ENCODE data around the gene CFAP97. TPM values are rescaled to one million over a fixed set of nuclear protein-coding genes. Genes with fewer than 3 reads are reported as not detected.

The CFAP97 gene
- total and polyA plus RNA-seq, 11 donors = 2.0 to 22.7 (median 12.4) TPM

GRCh38 chr4:185224597-185224996, 20.8 kb upstream of the CFAP97 start:
- DNase-seq (no peak), ATAC-seq (no peak)
- TF ChIP-seq POLR2A (IDR thresholded peaks at IDR 0.05) = no peak
- no peak for TF ChIP-seq CTCF (IDR thresholded peaks at IDR 0.05)
- peaks cover 0 to 23% (median 6%) of the 10 kb centered on the region in 12 donors for H3K4me1 ChIP-seq
- no peak overlapping the region for H3K27ac ChIP-seq
- no peaks in the 10 kb centered on the region for H3K36me3 ChIP-seq
- intact Hi-C loops (cut with DNase I) = no loop called here
- H3K4me3 ChIP-seq = no peak overlapping the region
- H3K27me3 ChIP-seq = no peaks in the 10 kb centered on the region
- H3K9me3 ChIP-seq = no peaks in the 10 kb centered on the region

GRCh38 chr4:185222598-185222997, 18.8 kb upstream of the CFAP97 start:
- Histone ChIP-seq H3K27me3 (no peaks in the 10 kb centered on the region), H3K4me3 (no peak overlapping the region), H3K27ac (no peak overlapping the region), H3K4me1 (peaks cover 0 to 22% (median 11%) of the 10 kb centered on the region in 12 donors), H3K36me3 (no peaks in the 10 kb centered on the region), H3K9me3 (no peaks in the 10 kb centered on the region)
- intact Hi-C loops (cut with DNase I) = no loop called here
- no peak for TF ChIP-seq CTCF (IDR thresholded peaks at IDR 0.05)
- TF ChIP-seq POLR2A (IDR thresholded peaks at IDR 0.05) = no peak
- ATAC-seq (no peak), DNase-seq (no peak)

- H3K36me3 ChIP-seq = no peaks in the 10 kb centered on the region
- WGBS, 4 donors = 35 to 90% (median 85%) methylated on average over 7 to 10 of the region's 10 CpGs
- peaks cover 0 to 22% (median 14%) of the 10 kb centered on the region in 12 donors for H3K4me1 ChIP-seq
- no peak overlapping the region for H3K4me3 ChIP-seq
- no peak overlapping the region for H3K27ac ChIP-seq
- TF ChIP-seq POLR2A (IDR thresholded peaks at IDR 0.05) = no peak
- DNase-seq (no peak), ATAC-seq (no peak)
- H3K9me3 ChIP-seq = no peaks in the 10 kb centered on the region
- intact Hi-C loops (cut with DNase I) = no loop called here
- H3K27me3 ChIP-seq = no peaks in the 10 kb centered on the region
Observed at GRCh38 chr4:185221912-185222311, 18.1 kb upstream of the CFAP97 start.

- TF ChIP-seq POLR2A (IDR thresholded peaks at IDR 0.05) = no peak
- TF ChIP-seq CTCF (IDR thresholded peaks at IDR 0.05) = no peak
- Histone ChIP-seq H3K36me3 (no peaks in the 10 kb centered on the region), H3K27ac (no peak overlapping the region), H3K27me3 (no peaks in the 10 kb centered on the region), H3K4me3 (no peak overlapping the region), H3K9me3 (no peaks in the 10 kb centered on the region), H3K4me1 (peaks cover 0 to 25% (median 14%) of the 10 kb centered on the region in 12 donors)
- 83 to 91% (median 85%) methylated on average over 2 of the region's 2 CpGs for WGBS, 4 donors
- DNase-seq = no peak
- no peak for ATAC-seq
- intact Hi-C loops (cut with DNase I) = no loop called here
Observed at GRCh38 chr4:185221491-185221890, 17.7 kb upstream of the CFAP97 start.
